Thyroid gland (tissue), 4 donors: ENCODE measurements around the gene PDGFC. TPM values are rescaled to one million over a fixed set of nuclear protein-coding genes. Genes with fewer than 3 reads are reported as not detected.
"Not testable (repeated sequence)": the region's sequence is repeated elsewhere in the genome, so short reads cannot be mapped to it uniquely, and the experiment has no call there.

Source experiments
- DNase-seq, 2 donors: peaks; one replicate each; pipeline ENCODE4 v3.0.0-alpha.2; 2019
- H3K27ac ChIP-seq, 3 donors: fragments of 200-600 bp; sonication (generic); 1 replicate in 2 of 3; 2 replicates in 1 of 3; pipeline ENCODE4 v1.5.1; 2016 to 2019; ENCODE audit warnings: mild to moderate bottlenecking in 1 of 3, moderate library complexity in 1 of 3
- H3K27me3 ChIP-seq: fragments of 200-600 bp; sonication (generic); one replicate; pipeline ENCODE4 v1.5.1; 2019
- H3K36me3 ChIP-seq, 2 donors: fragments of 200-600 bp; sonication (generic); one replicate each; pipeline ENCODE4 v1.5.1; 2016 to 2019
- H3K4me1 ChIP-seq, 2 donors: fragments of 200-600 bp; sonication (generic); one replicate each; pipeline ENCODE4 v1.5.1; 2017 to 2019
- H3K4me3 ChIP-seq, 3 donors: fragments of 200-600 bp; sonication (generic); replicated peaks in 1 of 3; 1 replicate in 2 of 3; 2 replicates in 1 of 3; pipeline ENCODE4 v1.5.1; 2016; ENCODE audit warnings: mild to moderate bottlenecking in 1 of 3
- H3K9me3 ChIP-seq: fragments of 200-600 bp; sonication (generic); one replicate; pipeline ENCODE4 v1.5.1; 2017
- POLR2A ChIP-seq, 2 donors: fragments of 450-650 bp; IDR thresholded peaks; one replicate each; pipeline ENCODE4 v1.6.1; 2017; ENCODE audit warnings: antibody characterized with exemption in 2 of 2, mild to moderate bottlenecking in 2 of 2, moderate library complexity in 1 of 2
- WGBS, 2 donors: methylation state at CpG; one replicate each; pipeline ENCODE4 v1.1.5; 2017; 5-methylcytosine and 5-hydroxymethylcytosine counted together
- intact Hi-C: fragments of 100-400 bp; cut with DNase I; formaldehyde crosslinking; loops from one replicate; pipeline ENCODE4 v1.15.1; 2023
- total RNA-seq, 4 donors: library from RNA; depleted of rRNA; stranded (reverse); fragments of >200 nt; gene quantifications; one replicate each; pipeline ENCODE4 v1.2.3, GENCODE V29; 2016
- TF ChIP-seq, protein P1 (sequence below), 6 experiments: fragments of 200-600 bp in 3 of 6; fragments of 450-650 bp in 3 of 6; sonication (generic) in 3 of 6; IDR thresholded peaks; one replicate each; pipeline ENCODE4 v1.5.1; 2016 to 2019; ENCODE audit warnings: antibody characterized with exemption in 6 of 6, mild to moderate bottlenecking in 2 of 6, inconsistent platforms in 1 of 6, moderate library complexity in 1 of 6

Gene PDGFC
- total RNA-seq, 4 donors from 2014 or later = 28.9 to 34.6 (median 29.9) TPM

DNA sequence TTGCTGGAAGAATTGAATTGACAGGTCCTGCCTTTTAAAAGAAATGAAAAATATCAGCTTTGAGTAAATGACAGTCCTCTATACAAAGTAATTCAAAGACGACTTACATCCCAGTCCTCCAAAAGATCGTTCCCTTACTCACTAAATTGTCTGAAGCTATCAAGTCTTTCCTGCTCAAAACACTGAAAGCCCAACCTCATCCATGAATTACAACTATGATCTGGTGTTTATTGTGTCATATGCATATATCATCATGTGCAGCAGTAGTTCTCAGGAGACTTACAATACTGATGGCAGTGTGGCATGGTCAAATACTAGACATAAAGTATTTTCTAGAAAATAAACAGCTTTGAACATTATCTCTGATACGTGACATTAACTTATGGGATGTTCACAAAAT lies 97.8 kb downstream of the PDGFC start:
- intact Hi-C loops = no loop called here
- WGBS, 2 donors = 85 to 92% methylated on average over 3 of the region's 3 CpGs
- no peak overlapping the region for H3K27ac ChIP-seq
- no peaks in the 10 kb centered on the region for H3K4me1 ChIP-seq
- no peaks in the 10 kb centered on the region for H3K27me3 ChIP-seq
- no peak overlapping the region for H3K4me3 ChIP-seq
- TF ChIP-seq POLR2A (IDR thresholded peaks at IDR 0.05) = no peak
- TF ChIP-seq, protein P1, sequence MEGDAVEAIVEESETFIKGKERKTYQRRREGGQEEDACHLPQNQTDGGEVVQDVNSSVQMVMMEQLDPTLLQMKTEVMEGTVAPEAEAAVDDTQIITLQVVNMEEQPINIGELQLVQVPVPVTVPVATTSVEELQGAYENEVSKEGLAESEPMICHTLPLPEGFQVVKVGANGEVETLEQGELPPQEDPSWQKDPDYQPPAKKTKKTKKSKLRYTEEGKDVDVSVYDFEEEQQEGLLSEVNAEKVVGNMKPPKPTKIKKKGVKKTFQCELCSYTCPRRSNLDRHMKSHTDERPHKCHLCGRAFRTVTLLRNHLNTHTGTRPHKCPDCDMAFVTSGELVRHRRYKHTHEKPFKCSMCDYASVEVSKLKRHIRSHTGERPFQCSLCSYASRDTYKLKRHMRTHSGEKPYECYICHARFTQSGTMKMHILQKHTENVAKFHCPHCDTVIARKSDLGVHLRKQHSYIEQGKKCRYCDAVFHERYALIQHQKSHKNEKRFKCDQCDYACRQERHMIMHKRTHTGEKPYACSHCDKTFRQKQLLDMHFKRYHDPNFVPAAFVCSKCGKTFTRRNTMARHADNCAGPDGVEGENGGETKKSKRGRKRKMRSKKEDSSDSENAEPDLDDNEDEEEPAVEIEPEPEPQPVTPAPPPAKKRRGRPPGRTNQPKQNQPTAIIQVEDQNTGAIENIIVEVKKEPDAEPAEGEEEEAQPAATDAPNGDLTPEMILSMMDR (IDR thresholded peaks at IDR 0.05) = no peak
- H3K9me3 ChIP-seq = no peaks in the 10 kb centered on the region
- no peak for DNase-seq
- no peaks in the 10 kb centered on the region for H3K36me3 ChIP-seq

DNA sequence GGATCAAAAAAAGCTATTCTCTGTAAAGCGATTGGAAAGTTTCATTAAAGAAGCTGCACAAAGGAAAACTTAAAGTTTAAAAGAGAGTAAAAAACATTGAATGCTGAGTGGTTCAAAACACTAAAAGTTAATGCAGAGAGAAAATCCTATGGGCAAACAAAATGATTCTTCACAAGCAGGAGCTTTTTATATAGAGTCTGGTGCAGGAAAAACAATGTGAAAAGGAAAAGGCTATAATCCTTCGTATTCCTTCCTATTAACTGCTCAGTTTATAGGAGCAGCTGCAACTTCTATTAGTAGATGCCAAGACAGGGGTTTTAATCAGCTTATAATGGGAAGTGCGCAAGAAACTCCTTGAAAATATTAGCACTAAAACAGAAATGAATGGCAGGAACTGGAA lies 100.7 kb downstream of the PDGFC start:
- intact Hi-C loops = no loop called here
- H3K27me3 ChIP-seq = no peaks in the 10 kb centered on the region
- no peaks in the 10 kb centered on the region for H3K4me1 ChIP-seq
- H3K36me3 ChIP-seq = no peaks in the 10 kb centered on the region
- DNase-seq = no peak
- no peak overlapping the region for H3K4me3 ChIP-seq
- TF ChIP-seq POLR2A (IDR thresholded peaks at IDR 0.05) = no peak
- TF ChIP-seq, protein P1 (IDR thresholded peaks at IDR 0.05) = no peak
- 88 to 94% methylated on average over 3 of the region's 3 CpGs for WGBS, 2 donors
- no peak overlapping the region for H3K27ac ChIP-seq
- H3K9me3 ChIP-seq = no peaks in the 10 kb centered on the region

DNA sequence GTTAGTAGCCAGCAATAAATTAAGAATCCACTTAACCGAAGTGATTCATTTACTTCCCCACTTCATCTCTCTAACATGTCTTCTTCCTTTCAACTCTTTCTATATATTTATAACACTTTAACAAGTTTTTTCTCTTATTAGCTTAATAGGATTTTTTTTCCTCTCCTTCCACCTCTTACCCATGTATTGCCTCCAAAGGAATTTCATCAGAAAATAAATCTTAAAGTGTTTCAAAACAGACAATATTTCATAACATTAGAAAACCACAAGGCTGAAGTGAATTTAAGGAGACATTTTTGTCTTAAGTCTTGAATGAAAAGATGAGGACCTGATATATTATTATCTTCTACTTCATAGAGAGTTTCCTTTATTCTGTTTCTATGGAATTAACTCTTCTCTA lies 101.5 kb downstream of the PDGFC start:
- no peaks in the 10 kb centered on the region for H3K9me3 ChIP-seq
- no peaks in the 10 kb centered on the region for H3K27me3 ChIP-seq
- intact Hi-C loops = no loop called here
- H3K4me3 ChIP-seq = no peak overlapping the region
- H3K36me3 ChIP-seq = no peaks in the 10 kb centered on the region
- TF ChIP-seq, protein P1 (IDR thresholded peaks at IDR 0.05) = no peak
- TF ChIP-seq POLR2A (IDR thresholded peaks at IDR 0.05) = no peak
- no peak for DNase-seq
- no peak overlapping the region for H3K27ac ChIP-seq
- 91 to 93% methylated on average over 1 of the region's 1 CpG for WGBS, 2 donors
- H3K4me1 ChIP-seq = no peaks in the 10 kb centered on the region

DNA sequence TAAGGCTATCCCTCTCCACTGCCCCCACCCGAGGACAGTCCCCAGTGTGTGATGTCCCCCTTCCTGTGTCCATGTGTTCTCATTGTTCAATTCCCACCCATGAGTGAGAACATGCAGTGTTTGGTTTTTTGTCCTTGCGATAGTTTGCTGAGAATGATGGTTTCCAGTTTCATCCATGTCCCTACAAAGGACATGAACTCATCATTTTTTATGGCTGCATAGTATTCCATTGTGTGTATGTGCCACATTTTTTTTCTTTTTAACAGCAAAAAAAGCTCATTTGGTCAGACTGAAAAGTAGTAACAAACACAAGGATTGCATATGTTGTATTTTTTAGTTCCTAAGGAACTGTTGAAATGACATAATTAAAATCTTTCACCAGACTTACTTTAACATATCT lies 105.5 kb downstream of the PDGFC start:
- DNase-seq, intact Hi-C loops, H3K4me1 ChIP-seq, H3K36me3 ChIP-seq, H3K9me3 ChIP-seq, H3K27me3 ChIP-seq, H3K27ac ChIP-seq, H3K4me3 ChIP-seq: not testable (repeated sequence)
- WGBS, 2 donors = 96 to 97% methylated on average over 2 of the region's 2 CpGs

DNA sequence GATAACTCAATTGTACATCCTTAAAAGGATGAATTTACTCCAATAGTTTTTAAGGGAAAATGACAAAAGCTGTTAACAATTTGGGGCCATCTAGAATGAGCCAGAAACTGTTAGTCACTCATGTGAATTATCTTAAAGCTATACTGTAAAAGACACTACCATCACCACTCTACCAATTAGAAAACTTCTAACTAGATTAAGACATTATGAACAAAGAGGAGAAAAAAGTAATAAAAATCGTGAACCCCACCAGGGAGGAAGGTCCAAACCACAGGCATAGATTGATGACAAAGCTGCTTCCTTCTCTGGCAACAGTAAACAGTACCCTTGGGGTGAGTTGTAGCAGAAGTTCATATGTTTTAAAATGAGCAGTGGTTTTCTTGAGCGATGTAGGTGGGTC lies 106.1 kb downstream of the PDGFC start:
- H3K27ac ChIP-seq = no peak overlapping the region
- no peaks in the 10 kb centered on the region for H3K36me3 ChIP-seq
- DNase-seq = no peak
- WGBS, 2 donors = 77 to 86% methylated on average over 2 of the region's 2 CpGs
- H3K27me3 ChIP-seq = no peaks in the 10 kb centered on the region
- H3K9me3 ChIP-seq = no peaks in the 10 kb centered on the region
- H3K4me3 ChIP-seq = no peak overlapping the region
- intact Hi-C loops = no loop called here
- H3K4me1 ChIP-seq = no peaks in the 10 kb centered on the region
- no peak for TF ChIP-seq POLR2A (IDR thresholded peaks at IDR 0.05)
- TF ChIP-seq, protein P1 (IDR thresholded peaks at IDR 0.05) = no peak

DNA sequence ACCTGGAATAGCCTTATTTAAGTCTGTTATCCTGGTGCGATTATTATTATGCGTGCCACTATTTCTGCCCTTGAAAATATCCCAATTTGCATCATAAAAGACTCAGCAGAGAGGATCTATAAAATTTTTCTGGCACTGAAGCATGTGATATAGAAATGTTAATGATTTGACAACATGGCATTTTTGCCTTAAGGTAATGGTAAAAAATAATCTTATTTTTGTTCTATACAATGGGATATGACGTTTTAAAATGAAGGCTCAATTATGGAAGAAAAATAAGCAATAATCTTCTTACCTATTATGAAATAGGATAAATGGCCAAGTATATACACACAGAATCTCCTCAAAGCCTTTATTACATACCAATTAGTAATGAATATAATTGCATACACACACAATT lies 113.5 kb downstream of the PDGFC start:
- TF ChIP-seq POLR2A (IDR thresholded peaks at IDR 0.05) = no peak
- Histone ChIP-seq H3K36me3 (no peaks in the 10 kb centered on the region), H3K9me3 (no peaks in the 10 kb centered on the region), H3K4me3 (no peak overlapping the region), H3K4me1 (no peaks in the 10 kb centered on the region), H3K27me3 (no peaks in the 10 kb centered on the region), H3K27ac (no peak overlapping the region)
- intact Hi-C loops = no loop called here
- DNase-seq = no peak
- WGBS, 2 donors = 95 to 96% methylated on average over 3 of the region's 3 CpGs
